HG03520 (cell line): ENCODE data around the gene ACAD11.

Source experiments
- ATAC-seq: cut with Tn5 transposase; IDR thresholded peaks from one replicate; pipeline ENCODE4 v1.9.1; 2021; ENCODE audit warnings: mild to moderate bottlenecking, moderate library complexity; ENCODE audit not compliant: unreplicated experiment

Gene ACAD11

DNA sequence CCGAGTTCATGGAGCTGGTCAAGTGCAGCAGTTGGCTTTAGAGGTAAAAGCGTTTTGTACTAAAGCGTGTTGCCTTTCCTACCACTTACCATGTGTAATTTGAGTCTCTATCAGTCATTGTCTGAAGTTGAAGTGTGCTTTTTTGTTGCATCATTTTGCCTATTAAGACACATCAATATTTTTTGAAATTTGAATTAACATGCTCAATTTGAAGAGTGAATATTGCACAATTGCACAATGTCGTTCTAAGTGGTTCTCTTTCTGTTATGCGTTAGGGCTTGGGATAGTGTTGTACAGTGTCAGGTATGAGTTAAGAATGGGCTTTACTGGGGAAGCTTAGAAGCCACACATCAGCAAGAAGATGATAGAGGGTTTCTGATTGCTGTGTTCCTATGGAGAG, 146.6 kb downstream of the ACAD11 start:
- ATAC-seq = no peak

DNA sequence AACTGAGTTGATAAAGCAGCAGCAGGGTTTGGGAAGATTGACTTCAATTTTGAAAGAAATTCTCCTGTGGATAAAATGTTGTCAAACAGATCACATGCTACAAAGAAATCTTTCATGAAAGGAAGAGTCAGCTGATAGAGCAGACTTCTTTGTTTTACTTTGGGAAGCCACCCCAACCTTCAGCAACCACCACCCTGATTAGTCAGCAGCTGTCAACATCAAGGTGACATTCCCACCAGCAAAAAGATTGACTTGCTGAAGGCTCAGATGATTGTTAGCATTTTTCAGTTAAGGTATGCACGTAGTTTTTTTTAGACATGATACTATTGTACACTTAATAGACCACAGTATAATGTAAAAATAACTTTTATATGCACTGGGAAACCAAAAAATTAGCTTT, 150.1 kb downstream of the ACAD11 start:
- no peak for ATAC-seq

DNA sequence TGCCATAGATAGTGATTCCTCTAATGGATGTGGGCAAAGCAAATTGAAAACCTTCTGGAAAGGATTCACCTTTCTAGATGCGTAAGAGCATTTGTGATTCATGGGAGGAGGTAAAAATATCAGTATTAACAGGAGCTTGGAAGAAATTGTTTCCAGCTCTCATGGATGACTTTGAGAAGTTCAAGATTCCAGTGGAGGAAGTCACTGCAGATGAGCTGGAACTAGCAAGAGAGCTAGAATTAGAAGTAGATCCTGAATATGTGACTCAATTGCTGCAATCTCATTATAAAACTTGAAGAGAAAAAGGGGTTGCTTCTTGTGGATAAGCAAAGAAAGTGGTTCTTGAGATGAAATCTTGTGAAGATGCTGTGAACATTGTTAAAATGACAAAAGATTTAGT, 150.5 kb downstream of the ACAD11 start:
- ATAC-seq = no peak
